ENCODE results near the gene RTF1.

RTF1 gene

GRCh38 chr15:41490355-41490754 lies 73.5 kb downstream of the RTF1 start:
- DNase-seq: no peak

GRCh38 chr15:41491889-41492288 lies 75.0 kb downstream of the RTF1 start:
- no peak for DNase-seq

- DNase-seq: no peak
These were observed 75.8 kb downstream of the RTF1 start for GRCh38 chr15:41492597-41493204.

- DNase-seq: peak; percentile 85
These were observed 76.5 kb downstream of the RTF1 start, which contains the start of gene ITPKA for GRCh38 chr15:41493205-41493901. Gene ITPKA (plus strand): TSS chr15:41493874. CDS start chr15:41493928, 54 bp downstream.

GRCh38 chr15:41493902-41494189 lies 77.0 kb downstream of the RTF1 start:
- DNase-seq: no peak

- peak; percentile 45 for DNase-seq
These were observed 77.5 kb downstream of the RTF1 start for GRCh38 chr15:41494190-41494921.

GRCh38 chr15:41494922-41495735 lies 78.2 kb downstream of the RTF1 start:
- peak; percentile 36 for DNase-seq

GRCh38 chr15:41495736-41496599 lies 79.1 kb downstream of the RTF1 start:
- DNase-seq: peak; percentile 36

- no peak for DNase-seq
These were observed 81.8 kb downstream of the RTF1 start for GRCh38 chr15:41498657-41499056.

- DNase-seq: no peak
These were observed 82.4 kb downstream of the RTF1 start for GRCh38 chr15:41499109-41499851.

GRCh38 chr15:41501191-41501917 lies 84.5 kb downstream of the RTF1 start:
- DNase-seq: peak; percentile 69

- no peak for DNase-seq
These were observed 85.3 kb downstream of the RTF1 start for GRCh38 chr15:41501931-41502794.

GRCh38 chr15:41502795-41503668 lies 86.1 kb downstream of the RTF1 start:
- DNase-seq: peak; percentile 29

- DNase-seq: no peak
These were observed 86.7 kb downstream of the RTF1 start for GRCh38 chr15:41503669-41504010.

- peak; percentile 13 for DNase-seq
These were observed 88.0 kb downstream of the RTF1 start for GRCh38 chr15:41504751-41505492.

- no peak for DNase-seq
These were observed 88.9 kb downstream of the RTF1 start for GRCh38 chr15:41505776-41506175.

GRCh38 chr15:41506796-41507341 lies 90.0 kb downstream of the RTF1 start:
- DNase-seq: no peak

- DNase-seq: no peak
These were observed 91.0 kb downstream of the RTF1 start for GRCh38 chr15:41507820-41508290.

All from NCI-H82 (cell line).